Heart left ventricle (tissue), 16 donors: Measurements from ENCODE around the gene TPI1. TPM values are rescaled to one million over a fixed set of nuclear protein-coding genes. Genes with fewer than 3 reads are reported as not detected.
A peak's percentile ranks its signal among the peaks of the same experiment; 100 is the strongest.

ENCODE experiments used
- ATAC-seq, 4 donors: fragments of 200-7000 bp; cut with Tn5 transposase; one replicate each; pipeline ENCODE4 v1.9.1; 2020 to 2022; ENCODE audit warnings: moderate library complexity in 4 of 4, mild to moderate bottlenecking in 3 of 4, moderate number of reproducible peaks in 1 of 4
- DNase-seq, 5 donors: peaks; one replicate each; pipeline ENCODE4 v3.0.0-alpha.2; 2020
- H3K27ac ChIP-seq, 12 donors: fragments of 200-600 bp; sonication (generic) in 4 of 12; one replicate each; pipeline versions ENCODE4 v1.5.0 to v1.8.0; 2016 to 2022; ENCODE audit warnings: mild to moderate bottlenecking in 2 of 12
- H3K27me3 ChIP-seq, 9 donors: fragments of 200-600 bp; sonication (generic) in 2 of 9; one replicate each; pipeline versions ENCODE4 v1.5.1 to v1.8.0; 2016 to 2022; ENCODE audit warnings: mild to moderate bottlenecking in 3 of 9
- H3K36me3 ChIP-seq, 9 donors: fragments of 200-600 bp; sonication (generic) in 2 of 9; one replicate each; pipeline versions ENCODE4 v1.5.0 to v1.8.0; 2018 to 2022; ENCODE audit warnings: mild to moderate bottlenecking in 2 of 9
- H3K4me1 ChIP-seq, 12 donors: fragments of 200-600 bp; sonication (generic) in 4 of 12; one replicate each; pipeline versions ENCODE4 v1.5.0 to v1.8.0; 2016 to 2022; ENCODE audit warnings: mild to moderate bottlenecking in 3 of 12
- H3K4me3 ChIP-seq, 12 donors: fragments of 200-600 bp; sonication (generic) in 4 of 12; one replicate each; pipeline versions ENCODE4 v1.5.0 to v1.8.0; 2017 to 2022; ENCODE audit warnings: mild to moderate bottlenecking in 9 of 12, moderate library complexity in 4 of 12
- H3K9me3 ChIP-seq, 12 donors: fragments of 200-600 bp; sonication (generic) in 4 of 12; one replicate each; pipeline versions ENCODE4 v1.5.0 to v1.8.0; 2016 to 2022; ENCODE audit warnings: mild to moderate bottlenecking in 1 of 12
- CTCF ChIP-seq, 12 donors: fragments of 200-600 bp; sonication (generic) in 4 of 12; IDR thresholded peaks; one replicate each; pipeline versions ENCODE4 v1.5.0 to v1.8.0; 2018 to 2022; ENCODE audit warnings: antibody characterized with exemption in 12 of 12, mild to moderate bottlenecking in 5 of 12
- POLR2A ChIP-seq, 2 donors: fragments of 450-650 bp; IDR thresholded peaks; one replicate each; pipeline ENCODE4 v1.6.1; 2017; ENCODE audit warnings: antibody characterized with exemption in 2 of 2, mild to moderate bottlenecking in 2 of 2, moderate library complexity in 2 of 2
- WGBS, 4 donors: extraction: QIAGEN DNeasy Blood & Tissue Kit in 2 of 4; methylation state at CpG; one replicate each; pipeline versions ENCODE4 v1.1.5 to v1.1.7; 2013 to 2018; 5-methylcytosine and 5-hydroxymethylcytosine counted together
- intact Hi-C, 10 donors: fragments of 100-400 bp; cut with DNase I; formaldehyde crosslinking; loops; one replicate each; pipeline versions ENCODE4 v1.11.1 to v1.14.2; 2022
- polyA plus RNA-seq, 2 donors: library from polyadenylated mRNA; stranded (reverse); fragments of 200-250 nt; gene quantifications; one replicate each; pipeline ENCODE4 v1.2.3, GENCODE V29; 2013
- total RNA-seq, 9 donors: library from RNA; depleted of rRNA in 2 of 9; stranded (reverse); fragments of >200 nt in 2 of 9; fragmentation: NEBNext Ultra II Directional in 3 of 9; extraction: Animal tissue kit (Norgen Biotek cat#: 25700) in 3 of 9; gene quantifications; one replicate each; pipeline versions ENCODE4 v1.1.0 to v1.2.4, GENCODE V29; 2016 to 2023
- donor health status: ischemic (EF 13 %, LVEDD 7.1; RV severe dilation, severe dysfunction).
- donor health status: healthy with polysubstance abuse.
- donor health status: DM: no; HTN: yes; CAD: no.
- donor health status: DM: no; HTN: no; CAD: no.
- donor health status: ischemic (EF 25% LVEDD 6.9; RV normal size, moderate dysfunction).
- donor health status: ischemic (EF 25% LVEDD 5.7; RV mildly dilated, moderate dysfunction).
- donor health status: healthy.
- donor health status: DM: yes; HTN: yes; CAD: no.
- donor health status: ischemic (EF 35%, LVEDD 5.7; RV mildly dilated, moderate dysfunction).
- donor health status: nonischemic (EF 11% LVEDD 7.7; RV severe dilation, severe dysfunction).
- donor health status: DM: yes; HTN: yes; CAD: no.
- donor health status: PGD.
- donor health status: ischemic (EF 29% LVEDD 5.4; RV normal size, mild dysfunction).
- donor health status: nonischemic (EF 23%, LVEDD 6.1; RV moderate dilation, normal function).

TPI1 gene
- total and polyA plus RNA-seq, 11 donors, result 600 to 1,605 (median 730) TPM

- H3K4me1 ChIP-seq, result peaks cover 0 to 24% (median 8%) of the 10 kb centered on the region in 12 donors
- H3K9me3 ChIP-seq, result no peaks in the 10 kb centered on the region
- ATAC-seq (no peak), DNase-seq (peak in 1 of 5 donors; percentile 2)
- H3K36me3 ChIP-seq, result peaks cover 0 to 13% (median 0%) of the 10 kb centered on the region in 9 donors
- intact Hi-C loops, result no loop called here
- no peak overlapping the region for H3K4me3 ChIP-seq
- peaks cover 0 to 14% (median 0%) of the 10 kb centered on the region in 9 donors for H3K27me3 ChIP-seq
- WGBS, 4 donors, result 80 to 85% (median 82%) methylated on average over 13 to 14 of the region's 14 CpGs
- TF ChIP-seq CTCF (IDR thresholded peaks at IDR 0.05), result no peak
- no peak for TF ChIP-seq POLR2A (IDR thresholded peaks at IDR 0.05)
- H3K27ac ChIP-seq, result no peak overlapping the region
These were observed 50.3 kb downstream of the TPI1 start for GRCh38 chr12:6917491-6918231.

GRCh38 chr12:6919588-6919987 lies 52.3 kb downstream of the TPI1 start:
- WGBS, 4 donors, result 68 to 82% (median 74%) methylated on average over 7 of the region's 7 CpGs
- peaks cover 0 to 35% (median 10%) of the 10 kb centered on the region in 12 donors for H3K4me1 ChIP-seq
- peak in 1 of 5 donors; percentile 3 for DNase-seq

More at GRCh38 chr12:6919588-6919987, 52.3 kb downstream of the TPI1 start:
- H3K4me3 ChIP-seq, result no peak overlapping the region
- peaks cover 0 to 4% (median 0%) of the 10 kb centered on the region in 9 donors for H3K27me3 ChIP-seq
- peaks cover 0 to 13% (median 0%) of the 10 kb centered on the region in 9 donors for H3K36me3 ChIP-seq
- no peak for TF ChIP-seq CTCF (IDR thresholded peaks at IDR 0.05)
- no peak for TF ChIP-seq POLR2A (IDR thresholded peaks at IDR 0.05)
- ATAC-seq, result no peak
- no peak overlapping the region for H3K27ac ChIP-seq
- H3K9me3 ChIP-seq, result no peaks in the 10 kb centered on the region
- intact Hi-C loops, result no loop called here

Other genes with a start within 250 kb of the TPI1 start
- 10 to 100 TPM in 1 of 9 donors, 1 to 10 TPM in 8; 3.7 to 11.7 (median 4.8) TPM for gene LPAR5, start 231.6 kb upstream of the TPI1 start, total RNA-seq
- 1 to 10 TPM; 3.5 to 4.7 TPM for gene LPAR5, start 231.6 kb upstream of the TPI1 start, polyA plus RNA-seq
- 1 to 10 TPM in 4 of 9 donors, under 1 TPM in 4, not detected in 1; 0.32 to 7.2 (median 0.99) TPM for gene ACRBP, start 220.1 kb upstream of the TPI1 start, total RNA-seq
- under 1 TPM; 0.34 to 0.60 TPM for gene ACRBP, start 220.1 kb upstream of the TPI1 start, polyA plus RNA-seq
- 10 to 100 TPM; 17.4 to 39.0 (median 24.7) TPM for gene ING4, start 204.4 kb upstream of the TPI1 start, total RNA-seq
- gene ING4, start 204.4 kb upstream of the TPI1 start, polyA plus RNA-seq, result 10 to 100 TPM; 14.6 to 23.6 TPM
- gene ZNF384, start 178.2 kb upstream of the TPI1 start, total RNA-seq, result 10 to 100 TPM; 19.4 to 38.1 (median 25.2) TPM
- 10 to 100 TPM; 15.0 to 29.7 TPM for gene ZNF384, start 178.2 kb upstream of the TPI1 start, polyA plus RNA-seq
- under 1 TPM in 3 of 9 donors, not detected in 6; 0.11 to 0.32 (median 0.22) TPM for gene PIANP, start 166.7 kb upstream of the TPI1 start, total RNA-seq
- under 1 TPM; 0.15 to 0.28 TPM for gene PIANP, start 166.7 kb upstream of the TPI1 start, polyA plus RNA-seq
- 10 to 100 TPM; 56.7 to 96.4 (median 82.6) TPM for gene COPS7A, start 143.5 kb upstream of the TPI1 start, total RNA-seq
- 100 to 1,000 TPM in 1 of 2 donors, 10 to 100 TPM in 1; 54.1 to 108 TPM for gene COPS7A, start 143.5 kb upstream of the TPI1 start, polyA plus RNA-seq
- 100 to 1,000 TPM; 126 to 207 (median 152) TPM for gene MLF2, start 114.4 kb upstream of the TPI1 start, total RNA-seq
- 100 to 1,000 TPM; 136 to 231 TPM for gene MLF2, start 114.4 kb upstream of the TPI1 start, polyA plus RNA-seq
- 100 to 1,000 TPM in 5 of 9 donors, 10 to 100 TPM in 4; 72.9 to 227 (median 100) TPM for gene PTMS, start 101.2 kb upstream of the TPI1 start, total RNA-seq
- gene PTMS, start 101.2 kb upstream of the TPI1 start, polyA plus RNA-seq, result 100 to 1,000 TPM; 274 to 331 TPM
- gene LAG3, start 95.0 kb upstream of the TPI1 start, total RNA-seq, result 1 to 10 TPM in 2 of 9 donors, under 1 TPM in 3, not detected in 4; 0.10 to 1.5 (median 0.43) TPM
- under 1 TPM; 0.03 to 0.34 TPM for gene LAG3, start 95.0 kb upstream of the TPI1 start, polyA plus RNA-seq
- 10 to 100 TPM in 2 of 9 donors, 1 to 10 TPM in 7; 3.0 to 71.9 (median 5.4) TPM for gene CD4, start 78.0 kb upstream of the TPI1 start, total RNA-seq
- 1 to 10 TPM; 1.1 to 3.2 TPM for gene CD4, start 78.0 kb upstream of the TPI1 start, polyA plus RNA-seq
- gene GPR162, start 45.7 kb upstream of the TPI1 start, total RNA-seq, result 1 to 10 TPM; 1.8 to 5.2 (median 2.9) TPM
- gene GPR162, start 45.7 kb upstream of the TPI1 start, polyA plus RNA-seq, result 1 to 10 TPM; 4.4 to 7.7 TPM
- 10 to 100 TPM in 7 of 9 donors, 1 to 10 TPM in 2; 4.2 to 26.7 (median 16.6) TPM for gene P3H3, start 39.1 kb upstream of the TPI1 start, total RNA-seq
- 10 to 100 TPM; 11.5 to 29.9 TPM for gene P3H3, start 39.1 kb upstream of the TPI1 start, polyA plus RNA-seq
- 10 to 100 TPM in 2 of 9 donors, 1 to 10 TPM in 6, under 1 TPM in 1; 0.64 to 12.4 (median 6.2) TPM for gene GNB3, start 26.6 kb upstream of the TPI1 start, total RNA-seq
- gene GNB3, start 26.6 kb upstream of the TPI1 start, polyA plus RNA-seq, result 1 to 10 TPM; 1.9 to 6.2 TPM
- gene CDCA3, start 16.2 kb upstream of the TPI1 start, total RNA-seq, result 1 to 10 TPM in 1 of 9 donors, under 1 TPM in 7, not detected in 1; 0.44 to 8.3 (median 0.96) TPM
- under 1 TPM; 0.42 to 0.65 TPM for gene CDCA3, start 16.2 kb upstream of the TPI1 start, polyA plus RNA-seq
- gene USP5, start 15.4 kb upstream of the TPI1 start, total RNA-seq, result 10 to 100 TPM; 42.0 to 96.8 (median 61.6) TPM
- 10 to 100 TPM; 23.4 to 52.8 TPM for gene USP5, start 15.4 kb upstream of the TPI1 start, polyA plus RNA-seq
- gene SPSB2, start 5.8 kb downstream of the TPI1 start, total RNA-seq, result 1 to 10 TPM; 2.3 to 6.6 (median 3.1) TPM
- gene SPSB2, start 5.8 kb downstream of the TPI1 start, polyA plus RNA-seq, result 1 to 10 TPM; 4.4 to 4.6 TPM
- gene LRRC23, start 37.3 kb downstream of the TPI1 start, total RNA-seq, result 10 to 100 TPM in 5 of 9 donors, 1 to 10 TPM in 4; 8.2 to 15.1 (median 10.3) TPM
- 10 to 100 TPM; 14.8 to 15.3 TPM for gene LRRC23, start 37.3 kb downstream of the TPI1 start, polyA plus RNA-seq
- gene ENO2, start 47.0 kb downstream of the TPI1 start, total RNA-seq, result 10 to 100 TPM in 6 of 9 donors, 1 to 10 TPM in 3; 4.6 to 30.9 (median 11.6) TPM
- gene ENO2, start 47.0 kb downstream of the TPI1 start, polyA plus RNA-seq, result 10 to 100 TPM; 10.4 to 22.1 TPM
- gene ATN1, start 60.4 kb downstream of the TPI1 start, total RNA-seq, result 10 to 100 TPM; 38.4 to 82.9 (median 67.2) TPM
- gene ATN1, start 60.4 kb downstream of the TPI1 start, polyA plus RNA-seq, result 10 to 100 TPM; 61.3 to 65.6 TPM
- gene RNU7-1, start 76.3 kb downstream of the TPI1 start, total RNA-seq, result not detected
- gene RNU7-1, start 76.3 kb downstream of the TPI1 start, polyA plus RNA-seq, result not detected
- 100 to 1,000 TPM; 108 to 394 (median 167) TPM for gene C12orf57, start 76.5 kb downstream of the TPI1 start, total RNA-seq
- gene C12orf57, start 76.5 kb downstream of the TPI1 start, polyA plus RNA-seq, result 100 to 1,000 TPM; 258 to 460 TPM
- gene PTPN6, start 83.8 kb downstream of the TPI1 start, total RNA-seq, result 10 to 100 TPM in 2 of 9 donors, 1 to 10 TPM in 7; 3.5 to 63.2 (median 5.9) TPM
- gene PTPN6, start 83.8 kb downstream of the TPI1 start, polyA plus RNA-seq, result 1 to 10 TPM; 6.6 to 6.7 TPM
- gene PHB2, start 103.1 kb downstream of the TPI1 start, total RNA-seq, result 100 to 1,000 TPM; 128 to 189 (median 152) TPM
- gene PHB2, start 103.1 kb downstream of the TPI1 start, polyA plus RNA-seq, result 100 to 1,000 TPM; 112 to 192 TPM
- gene EMG1, start 103.4 kb downstream of the TPI1 start, total RNA-seq, result 10 to 100 TPM; 24.2 to 43.1 (median 35.9) TPM
- gene EMG1, start 103.4 kb downstream of the TPI1 start, polyA plus RNA-seq, result 10 to 100 TPM; 23.0 to 38.2 TPM
- 10 to 100 TPM; 19.9 to 66.3 (median 46.8) TPM for gene LPCAT3, start 150.9 kb downstream of the TPI1 start, total RNA-seq
- 10 to 100 TPM; 26.9 to 43.4 TPM for gene LPCAT3, start 150.9 kb downstream of the TPI1 start, polyA plus RNA-seq
- gene C1S, start 193.2 kb downstream of the TPI1 start, total RNA-seq, result 100 to 1,000 TPM in 2 of 9 donors, 10 to 100 TPM in 7; 31.9 to 247 (median 74.2) TPM
- 10 to 100 TPM; 30.1 to 36.4 TPM for gene C1S, start 193.2 kb downstream of the TPI1 start, polyA plus RNA-seq
- 100 to 1,000 TPM in 5 of 9 donors, 10 to 100 TPM in 4; 42.6 to 343 (median 107) TPM for gene C1R, start 224.9 kb downstream of the TPI1 start, total RNA-seq
- 10 to 100 TPM; 49.1 to 98.5 TPM for gene C1R, start 224.9 kb downstream of the TPI1 start, polyA plus RNA-seq
- gene C1RL, start 241.7 kb downstream of the TPI1 start, total RNA-seq, result 10 to 100 TPM in 3 of 9 donors, 1 to 10 TPM in 6; 5.4 to 27.1 (median 7.9) TPM
- gene C1RL, start 241.7 kb downstream of the TPI1 start, polyA plus RNA-seq, result 1 to 10 TPM; 7.9 to 9.8 TPM